Urothelium cell line (cell line): ENCODE results near the gene RNU6-9.

Experiments
- DNase-seq: peaks from one replicate; pipeline ENCODE4 v3.0.0; 2011; ENCODE audit warnings: low spot score, mixed read lengths
- FAIRE-seq: peaks from 2 replicates; lab custom pipeline; 2011; peaks lifted over from hg19 to GRCh38; lab: Jason Lieb, UNC

The RNU6-9 gene

GRCh38 chr19:896434-896833 is 3.1 kb downstream of the RNU6-9 start:
- FAIRE-seq (no peak), DNase-seq (no peak)

- DNase-seq (no peak), FAIRE-seq (no peak)
Observed at GRCh38 chr19:896999-897398, 3.7 kb downstream of the RNU6-9 start.

DNA sequence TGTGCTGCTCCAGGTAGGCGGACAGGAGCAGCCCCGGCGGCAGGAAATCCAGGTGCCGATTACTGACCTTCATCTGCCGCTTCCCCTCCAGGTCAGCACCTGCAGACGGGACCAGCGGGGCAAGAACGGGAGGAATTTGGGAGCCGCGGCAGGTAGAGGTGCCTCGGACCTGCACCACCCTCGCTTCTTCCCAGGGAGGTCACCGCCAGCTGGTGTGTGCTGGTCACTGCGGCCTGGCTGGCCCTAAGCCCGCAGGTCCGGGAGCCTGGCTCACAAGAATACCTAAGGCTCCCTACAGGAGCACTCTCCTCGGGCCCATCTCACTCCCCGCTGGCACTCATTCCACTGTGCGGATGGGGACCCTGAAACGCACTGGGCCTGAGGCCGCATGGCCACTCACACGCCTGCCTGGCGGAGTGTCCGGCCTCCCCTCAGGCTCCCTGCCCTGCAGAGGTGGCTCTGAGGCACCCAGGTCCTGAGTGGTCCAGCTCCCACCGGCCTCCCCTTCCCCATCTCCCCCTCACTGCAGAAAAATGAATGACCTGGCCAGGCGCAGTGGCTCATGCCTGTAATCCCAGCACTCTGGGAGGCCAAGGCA is 4.3 kb downstream of the RNU6-9 start:
- FAIRE-seq, result no peak
- DNase-seq, result no peak

DNA sequence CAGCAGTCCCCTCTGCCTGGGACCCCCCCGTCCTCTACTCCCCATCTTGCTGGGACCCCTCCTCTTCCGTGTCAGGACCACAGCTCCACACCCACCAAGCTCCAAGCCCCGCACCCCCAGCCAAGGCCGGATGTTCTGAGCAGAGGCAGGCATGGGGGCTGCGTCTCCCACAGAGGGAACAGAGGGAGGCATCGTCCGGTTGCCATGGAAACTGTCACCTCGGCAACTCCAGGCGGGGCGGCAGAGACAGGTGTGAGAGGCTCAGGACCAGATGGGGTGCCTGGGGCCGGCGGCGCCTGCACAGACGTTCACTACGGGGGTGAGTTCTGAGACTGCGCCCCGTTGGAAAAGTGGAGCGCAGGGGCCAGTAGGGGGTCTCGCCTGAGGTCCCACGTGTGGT is 5.4 kb downstream of the RNU6-9 start:
- no peak for FAIRE-seq
- DNase-seq, result no peak

DNA sequence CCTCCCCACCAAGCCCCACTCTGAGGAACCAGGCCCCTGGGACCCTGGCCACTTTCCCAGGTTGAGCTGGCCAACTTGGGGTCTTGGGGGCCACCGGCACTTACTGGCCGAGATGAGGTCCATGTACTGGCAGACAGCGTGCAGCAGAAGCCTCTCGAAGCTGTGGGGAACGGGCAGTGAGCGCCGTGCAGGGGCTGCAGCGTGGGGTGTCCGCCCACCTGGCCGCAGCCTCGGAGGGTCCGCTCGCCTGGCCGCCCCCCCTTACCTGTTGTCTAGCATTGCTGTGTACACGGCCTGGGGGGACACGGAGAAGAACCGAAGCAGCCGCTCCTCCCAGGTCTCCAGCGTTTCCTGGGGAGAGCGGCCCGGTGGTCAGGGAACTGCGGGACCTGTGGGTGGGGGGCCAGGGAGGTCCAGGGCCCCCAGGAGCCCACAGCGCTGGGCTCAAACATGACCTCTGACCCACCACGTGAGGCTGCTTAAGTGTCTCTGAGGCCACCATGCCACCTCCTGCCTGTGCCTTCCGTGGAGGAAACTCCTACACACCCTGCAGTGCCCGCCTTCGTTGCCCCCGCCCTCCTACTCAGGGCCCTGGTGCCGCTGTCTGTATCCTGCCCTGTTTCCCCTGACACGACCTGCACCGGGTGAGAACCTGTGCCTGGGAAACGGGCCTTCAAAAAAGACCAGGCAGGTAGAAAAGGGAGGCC is 6.2 kb downstream of the RNU6-9 start:
- DNase-seq, result no peak
- FAIRE-seq, result no peak

DNA sequence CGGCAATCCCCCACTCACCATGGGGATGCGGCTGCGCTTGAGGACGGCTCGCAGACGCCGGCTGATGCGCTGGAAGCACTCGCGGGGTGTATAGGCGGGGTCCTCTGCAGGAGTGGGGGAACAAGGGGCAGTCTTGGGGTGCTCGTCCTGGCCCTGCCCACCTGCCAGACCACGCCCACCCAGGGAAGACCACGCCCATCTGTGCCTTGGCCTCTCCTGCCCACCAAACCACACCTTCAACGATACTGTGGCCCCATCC is 6.7 kb downstream of the RNU6-9 start:
- DNase-seq (no peak), FAIRE-seq (no peak)

GRCh38 chr19:900302-901111 is 7.2 kb downstream of the RNU6-9 start:
- DNase-seq (peak; percentile 40), FAIRE-seq (no peak)

DNA sequence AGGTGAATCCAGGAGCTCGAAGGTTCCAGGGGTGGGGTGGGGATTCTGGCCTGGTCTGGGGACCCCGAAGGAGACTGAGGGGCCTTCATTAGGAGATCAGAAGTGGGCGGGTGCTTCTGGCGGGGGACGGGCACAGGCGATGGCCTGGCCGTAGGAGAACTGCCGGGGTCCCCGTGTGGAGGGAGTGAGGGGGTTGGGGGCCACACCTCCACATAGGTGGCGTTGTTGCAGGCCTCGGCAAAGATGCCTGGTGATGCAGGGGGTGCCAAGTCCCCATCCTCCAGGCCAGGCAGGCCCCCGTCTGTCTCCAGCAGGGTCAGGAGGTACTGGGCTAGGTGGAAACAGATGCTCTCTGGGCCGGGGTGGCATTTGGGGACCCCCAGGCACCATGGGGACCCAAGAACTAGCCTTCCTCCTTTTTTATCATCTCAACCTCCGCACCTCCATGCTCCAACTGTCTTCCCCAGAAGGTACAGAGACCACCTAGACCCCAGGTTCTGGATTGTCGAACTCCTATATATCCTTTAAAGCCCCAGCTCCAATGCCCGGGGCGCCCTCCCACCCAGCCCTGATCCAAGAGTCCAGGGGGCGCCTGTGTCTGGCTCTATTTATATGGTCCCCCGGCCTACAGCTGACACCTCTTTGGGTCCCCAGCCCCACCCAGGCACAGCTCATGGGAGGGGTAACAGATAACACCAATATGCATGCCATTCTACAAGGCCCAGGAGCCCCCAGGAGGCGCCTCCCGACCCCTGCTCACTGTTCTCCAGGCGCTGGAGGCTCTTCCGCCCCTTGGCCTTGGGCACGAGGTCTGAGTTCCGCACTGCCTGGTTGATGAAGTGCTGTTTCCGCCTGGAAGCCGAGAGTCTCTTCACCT is 8.2 kb downstream of the RNU6-9 start:
- FAIRE-seq (no peak), DNase-seq (no peak)

- FAIRE-seq (no peak), DNase-seq (no peak)
Observed at GRCh38 chr19:902093-902370, 8.7 kb downstream of the RNU6-9 start.

DNA sequence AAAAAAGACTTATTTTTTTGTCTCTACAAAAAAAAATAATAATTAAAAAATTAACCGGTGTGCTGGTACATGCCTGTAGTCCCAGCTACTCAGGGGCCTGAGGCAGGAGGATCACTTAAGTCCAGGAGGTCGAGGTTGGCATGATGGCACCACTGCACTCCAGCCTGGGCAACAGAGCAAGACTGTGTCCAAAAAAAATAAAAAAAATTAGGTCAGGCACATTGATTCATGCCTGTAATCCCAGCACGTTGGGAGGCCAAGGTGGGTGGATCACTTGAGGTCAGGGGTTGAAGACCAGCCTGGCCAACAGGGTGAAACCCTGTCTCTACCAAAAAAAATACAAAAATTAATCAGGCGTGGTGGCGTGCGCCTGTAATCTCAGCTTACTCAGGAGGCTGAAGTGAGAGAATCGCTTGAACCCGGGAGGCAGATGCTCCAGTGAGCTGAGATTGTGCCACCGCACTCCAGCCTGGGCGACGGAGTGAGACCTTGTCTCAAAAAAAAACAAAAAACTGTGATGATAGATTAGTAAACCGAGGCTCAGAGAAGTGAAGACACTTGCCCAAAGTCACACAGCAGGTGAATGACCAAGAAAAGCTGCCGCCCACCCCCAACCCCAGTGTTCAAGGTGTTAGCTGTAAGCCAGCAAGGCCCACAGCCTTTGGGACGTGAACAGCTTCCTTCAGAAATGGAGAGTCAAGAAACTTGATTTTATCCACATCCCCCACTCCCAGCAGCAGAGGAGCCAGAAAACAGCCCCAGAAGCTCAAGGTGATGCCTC is 9.4 kb downstream of the RNU6-9 start:
- DNase-seq (no peak), FAIRE-seq (no peak)

- no peak for FAIRE-seq
- DNase-seq, result no peak
Observed at GRCh38 chr19:903266-903797, 10.0 kb downstream of the RNU6-9 start.

DNA sequence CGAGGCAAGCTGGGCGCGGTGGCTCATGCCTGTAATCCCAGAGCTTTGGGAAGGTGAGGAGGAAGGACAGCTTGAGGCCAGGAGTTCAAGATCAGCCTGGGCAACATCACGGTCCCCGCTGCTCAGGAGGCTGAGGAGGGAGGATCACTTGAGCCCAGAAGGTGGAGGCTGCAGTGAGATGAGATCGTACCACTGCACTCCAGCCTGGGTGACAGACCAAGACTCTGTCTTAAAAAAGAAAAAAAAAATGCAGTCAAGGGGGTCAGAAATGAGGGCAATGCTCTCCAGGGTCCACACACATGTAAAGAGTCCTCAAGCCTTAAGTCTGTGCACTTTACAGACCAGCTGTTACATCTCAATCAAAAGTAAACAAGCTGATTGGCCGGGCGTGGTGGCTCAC is 11.3 kb downstream of the RNU6-9 start:
- DNase-seq (no peak), FAIRE-seq (no peak)

DNA sequence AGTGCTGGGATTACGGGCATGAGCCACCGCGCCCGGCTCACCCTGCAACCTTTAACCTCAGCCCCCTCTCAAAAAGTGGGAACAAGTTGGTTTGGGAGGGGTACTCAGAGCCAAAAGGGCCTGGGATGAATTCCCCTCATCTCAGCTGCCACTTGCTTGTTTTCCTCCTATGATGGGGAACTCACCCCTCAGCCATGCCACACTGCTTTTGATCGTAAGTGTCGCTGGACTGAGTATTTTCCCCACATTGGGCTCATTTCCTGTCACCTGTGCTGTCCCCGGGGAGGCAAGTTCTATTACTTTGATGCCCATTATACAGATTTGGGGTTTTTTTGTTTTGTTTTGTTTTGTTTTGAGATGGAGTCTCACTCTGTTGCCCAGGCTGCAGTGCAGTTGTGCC is 13.2 kb downstream of the RNU6-9 start:
- FAIRE-seq, result no peak
- DNase-seq, result no peak

GRCh38 chr19:907183-907853 is 14.0 kb downstream of the RNU6-9 start:
- DNase-seq (no peak), FAIRE-seq (no peak)

GRCh38 chr19:911197-912033 is 18.1 kb downstream of the RNU6-9 start:
- FAIRE-seq, result no peak
- DNase-seq, result no peak

DNA sequence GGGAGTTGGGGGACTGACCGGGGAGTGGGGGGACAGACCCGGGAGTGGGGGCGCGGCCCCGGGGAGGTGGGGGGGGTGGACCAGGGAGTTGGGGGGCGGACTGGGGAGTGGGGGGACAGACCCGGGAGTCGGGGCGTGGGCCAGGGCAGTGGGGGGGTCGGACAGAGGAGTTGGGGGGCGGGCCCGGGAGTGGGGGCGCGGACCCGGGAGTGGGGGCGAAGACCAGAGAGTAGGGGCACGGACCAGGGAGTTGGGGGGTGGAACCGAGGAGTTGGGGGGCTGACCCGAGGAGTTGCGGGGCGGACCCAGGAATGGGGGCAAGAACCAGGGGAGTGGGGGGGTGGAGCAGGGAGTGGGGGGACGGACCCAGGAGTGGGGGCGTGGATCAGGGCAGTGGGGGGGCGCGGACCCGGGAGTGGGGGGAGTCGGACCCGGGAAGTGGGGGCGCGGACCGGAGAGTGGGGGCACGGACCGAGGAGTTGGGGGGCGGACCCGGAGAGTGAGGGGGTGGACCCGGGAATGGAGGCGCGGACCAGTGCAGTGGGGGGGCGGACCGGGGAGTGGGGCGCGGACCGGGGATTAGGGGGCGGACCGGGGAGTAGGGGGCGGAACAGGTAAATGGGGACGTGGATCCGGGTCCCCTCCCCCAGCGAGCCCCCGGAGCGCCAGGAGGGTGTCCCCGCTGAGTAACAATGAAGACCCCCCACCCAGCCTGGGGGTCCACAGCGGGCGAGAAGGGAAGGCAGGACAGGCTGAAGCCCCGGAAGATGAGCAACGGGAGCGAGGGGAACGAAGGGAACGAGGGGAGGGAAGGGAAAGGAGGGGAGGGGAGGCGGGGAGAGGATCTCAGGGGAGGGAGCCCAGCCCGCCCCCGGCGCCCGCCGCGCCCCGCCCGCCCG is 19.1 kb downstream of the RNU6-9 start:
- no peak for DNase-seq
- FAIRE-seq, result no peak

DNA sequence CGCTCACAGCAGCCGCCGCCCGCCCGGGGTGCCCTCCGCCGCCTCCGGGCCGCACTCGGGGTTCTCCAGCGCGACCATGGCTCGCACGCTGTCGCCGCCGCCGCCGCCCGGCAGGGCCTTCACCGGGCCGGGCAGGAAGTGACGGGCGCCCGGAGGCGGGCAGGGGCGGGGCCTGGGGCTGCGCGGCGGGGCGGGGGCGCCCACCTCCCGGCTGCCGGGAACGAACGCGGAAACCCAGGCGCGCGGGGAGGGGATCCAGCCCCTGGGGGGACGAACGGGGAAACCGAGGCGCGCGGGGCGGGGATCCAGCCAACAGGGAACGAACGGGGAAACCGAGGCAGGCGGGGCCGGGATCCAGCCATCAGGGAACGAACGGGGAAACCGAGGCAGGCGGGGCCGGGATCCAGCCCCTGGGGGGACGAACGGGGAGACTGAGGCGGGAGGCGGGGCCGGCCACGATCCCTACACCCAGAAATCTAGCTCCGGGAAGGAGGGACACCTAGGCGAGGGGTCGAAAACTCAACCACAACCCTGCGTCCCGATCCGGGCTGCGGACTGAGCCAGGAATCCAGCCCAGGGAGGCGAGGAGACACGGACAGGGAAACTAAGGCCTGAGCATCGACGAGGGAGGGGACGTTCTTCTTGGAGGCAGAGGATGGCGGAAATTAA is 19.9 kb downstream of the RNU6-9 start, which contains the start of gene R3HDM4:
Gene R3HDM4 (minus strand): TSS at position 140 of the 669 bp plus-strand sequence. CDS start 62 bp downstream, at position 78.
- FAIRE-seq, result no peak
- peak; percentile 84 for DNase-seq
